EL (cell line): ENCODE measurements around the gene ZNF345.

Source experiments
- DNase-seq: peaks from one replicate; pipeline ENCODE4 v3.0.0-alpha.2; 2016

ZNF345 gene

DNA sequence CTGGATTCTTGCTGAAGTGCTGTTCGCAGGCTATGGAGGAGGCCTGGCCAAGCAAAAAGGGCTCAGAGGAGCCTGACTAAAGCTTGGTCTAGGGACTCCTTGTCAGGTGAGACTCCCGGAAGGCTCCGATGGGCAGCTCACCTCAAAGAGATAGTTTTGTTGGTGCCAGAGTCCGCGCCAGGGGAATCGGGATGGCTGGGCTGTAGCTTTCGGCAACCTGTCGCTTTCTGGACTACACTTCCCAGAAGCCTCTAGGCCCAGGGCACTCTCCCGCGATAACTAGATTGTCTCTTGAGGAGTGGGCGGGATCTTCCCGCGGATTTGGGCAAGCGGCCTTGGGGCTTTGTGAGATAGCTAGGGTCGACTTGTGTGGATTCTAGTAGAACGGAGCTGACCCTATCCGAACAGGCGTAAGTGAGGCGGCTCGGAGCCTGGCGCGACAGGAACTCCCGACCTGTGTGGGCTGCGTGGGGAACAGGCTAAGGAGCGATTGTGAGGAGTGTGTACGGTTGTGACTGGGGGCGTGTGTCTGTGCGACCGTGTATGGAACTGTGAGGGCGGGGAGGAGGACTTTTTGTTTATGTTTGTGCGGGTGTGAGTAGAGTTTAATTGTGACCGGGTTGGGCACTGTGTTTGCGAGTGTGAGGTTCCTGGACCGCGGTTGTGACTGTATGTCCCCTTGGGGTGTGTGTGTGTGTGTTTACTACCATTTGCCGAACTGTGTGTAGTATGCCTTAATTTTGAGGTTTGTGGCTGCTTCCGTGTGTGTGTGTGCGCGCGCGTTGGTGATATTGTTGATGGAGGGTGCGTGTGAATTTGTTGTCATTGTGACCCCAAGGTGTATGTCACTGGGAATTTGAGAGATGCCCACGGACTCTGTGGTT is at the start of gene ZNF345:
Gene ZNF345, plus strand, starts transcription at position 318 of the 884 bp plus-strand sequence. CDS start 25,955 bp downstream, outside the sequence.
- DNase-seq = peak; percentile 94

DNA sequence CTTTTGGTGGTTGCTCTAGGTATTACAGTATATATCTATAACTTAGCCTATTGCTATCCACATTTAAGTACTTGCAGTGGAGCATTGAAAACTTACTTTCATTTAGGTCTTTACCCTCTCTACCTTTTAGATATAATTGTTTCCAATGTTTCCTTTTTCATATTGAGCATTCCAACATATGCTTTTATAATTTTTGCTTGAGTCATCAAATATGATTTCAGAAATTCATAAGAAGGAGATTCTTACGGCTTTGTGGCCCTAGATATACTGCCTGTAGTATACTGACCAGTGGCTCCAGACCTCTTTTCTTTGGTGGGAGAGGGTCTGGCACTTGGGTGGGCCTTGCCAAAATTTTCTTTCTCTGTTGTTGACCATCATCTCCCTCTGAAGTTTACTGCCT is 45.3 kb upstream of the ZNF345 start:
- no peak for DNase-seq

DNA sequence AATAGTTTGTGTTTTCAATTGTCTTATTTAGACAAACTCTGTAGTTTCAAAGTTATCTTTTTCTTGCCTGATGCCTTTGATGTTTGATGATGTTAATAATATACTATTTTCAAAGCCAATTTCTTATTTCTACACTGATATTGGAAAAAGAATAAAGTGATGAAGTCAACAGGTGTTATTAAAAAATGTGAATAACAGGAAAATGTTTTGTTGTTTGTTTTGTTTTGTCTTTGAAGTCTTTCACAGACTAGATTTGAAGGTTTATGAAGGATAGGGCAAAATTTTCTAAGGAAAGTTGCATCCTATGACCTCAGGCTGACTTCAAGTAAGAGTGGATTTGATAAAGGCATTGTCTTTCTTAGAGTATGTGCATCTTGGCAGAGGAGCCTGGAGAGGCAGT is 43.6 kb upstream of the ZNF345 start:
- DNase-seq = no peak

DNA sequence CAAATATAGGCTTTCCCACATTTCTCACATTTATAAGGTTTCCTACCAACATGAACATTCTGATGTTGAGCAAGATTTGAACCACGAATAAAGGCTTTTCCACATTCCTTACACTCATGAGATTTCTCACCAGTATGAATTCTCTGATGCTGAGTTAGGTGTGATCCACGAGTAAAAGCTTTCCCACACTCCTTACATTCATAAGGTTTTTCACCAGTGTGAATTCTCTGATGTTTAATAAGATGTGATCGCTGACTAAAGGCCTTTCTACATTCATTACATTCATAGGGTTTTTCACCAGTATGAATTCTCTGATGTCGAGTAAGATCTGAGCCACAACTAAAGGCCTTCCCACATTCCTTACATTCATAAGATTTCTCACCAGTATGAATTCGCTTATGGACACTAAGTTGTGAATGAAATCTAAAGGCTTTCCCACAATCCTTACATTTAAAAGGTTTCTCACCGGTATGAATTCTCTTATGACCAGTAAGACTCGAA is 31.5 kb upstream of the ZNF345 start:
- DNase-seq = no peak

DNA sequence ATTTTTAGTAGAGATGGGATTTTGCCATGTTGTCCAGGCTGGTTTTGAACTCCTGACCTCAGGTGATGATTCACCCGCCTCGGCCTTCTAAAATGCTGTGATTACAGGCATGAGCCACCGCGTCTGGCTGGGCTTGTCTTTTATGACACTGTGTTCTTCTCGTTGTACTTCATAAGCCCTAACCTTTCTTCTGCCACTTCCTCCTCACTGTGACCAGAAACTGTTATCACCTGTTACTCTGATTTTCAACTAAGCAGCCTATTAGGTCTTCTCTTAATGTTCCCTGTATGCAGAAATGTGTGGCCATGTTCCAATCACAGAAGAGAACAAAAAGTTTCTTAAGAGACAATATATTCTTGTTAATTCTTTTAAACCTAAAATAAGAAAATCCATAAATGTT is 28.9 kb upstream of the ZNF345 start:
- DNase-seq = no peak

DNA sequence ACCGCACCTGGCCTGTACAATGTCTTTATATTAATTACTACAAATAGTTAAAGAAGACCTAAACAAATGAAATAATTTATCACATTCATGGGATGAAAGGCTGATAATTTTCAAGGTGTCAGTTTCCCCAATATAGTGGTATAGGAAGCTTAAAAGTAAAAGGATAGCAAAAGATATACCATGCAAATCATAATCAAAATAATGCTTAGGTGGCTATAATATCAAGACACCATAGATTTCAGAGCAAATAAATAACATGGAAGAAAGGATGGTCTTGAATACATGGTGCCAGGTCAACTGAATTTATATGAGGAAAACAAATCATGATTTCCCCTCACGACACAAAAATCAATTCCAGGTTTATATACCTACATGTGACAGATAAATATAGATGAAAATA is 17.2 kb upstream of the ZNF345 start:
- DNase-seq = no peak

DNA sequence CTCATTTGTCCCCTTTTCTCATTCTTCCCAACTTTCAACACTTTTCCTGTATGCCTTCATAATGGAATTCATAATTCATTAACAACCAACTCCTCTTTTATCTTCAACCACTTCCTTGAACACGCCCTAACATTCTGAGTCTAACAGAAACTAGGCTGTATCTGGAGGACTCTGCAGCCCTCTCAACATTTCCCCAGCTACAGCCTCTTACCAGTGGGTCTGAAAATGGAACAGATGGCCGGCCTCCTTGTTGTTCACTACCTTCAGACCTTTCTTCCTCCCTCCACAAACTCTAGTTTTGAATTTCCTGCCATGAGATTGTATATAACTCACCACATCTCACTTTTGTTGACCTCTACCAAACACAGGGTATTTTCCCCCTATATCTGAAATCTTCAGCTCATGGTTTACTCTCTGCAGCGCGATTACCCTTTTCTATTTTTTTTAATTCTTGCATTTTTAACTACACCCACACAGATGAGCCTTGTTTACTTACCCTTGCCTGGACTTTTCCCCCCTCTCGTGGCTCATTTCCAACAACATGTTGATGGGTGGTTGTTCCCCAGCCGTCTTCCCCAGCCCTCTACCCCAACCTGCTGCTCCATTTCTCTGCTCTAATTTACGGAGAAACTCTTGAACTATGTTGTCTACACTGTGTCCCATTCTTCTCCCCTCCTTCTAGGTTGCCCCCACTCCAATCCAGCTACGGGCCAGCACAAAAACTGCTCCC is 13.3 kb upstream of the ZNF345 start:
- DNase-seq = no peak

DNA sequence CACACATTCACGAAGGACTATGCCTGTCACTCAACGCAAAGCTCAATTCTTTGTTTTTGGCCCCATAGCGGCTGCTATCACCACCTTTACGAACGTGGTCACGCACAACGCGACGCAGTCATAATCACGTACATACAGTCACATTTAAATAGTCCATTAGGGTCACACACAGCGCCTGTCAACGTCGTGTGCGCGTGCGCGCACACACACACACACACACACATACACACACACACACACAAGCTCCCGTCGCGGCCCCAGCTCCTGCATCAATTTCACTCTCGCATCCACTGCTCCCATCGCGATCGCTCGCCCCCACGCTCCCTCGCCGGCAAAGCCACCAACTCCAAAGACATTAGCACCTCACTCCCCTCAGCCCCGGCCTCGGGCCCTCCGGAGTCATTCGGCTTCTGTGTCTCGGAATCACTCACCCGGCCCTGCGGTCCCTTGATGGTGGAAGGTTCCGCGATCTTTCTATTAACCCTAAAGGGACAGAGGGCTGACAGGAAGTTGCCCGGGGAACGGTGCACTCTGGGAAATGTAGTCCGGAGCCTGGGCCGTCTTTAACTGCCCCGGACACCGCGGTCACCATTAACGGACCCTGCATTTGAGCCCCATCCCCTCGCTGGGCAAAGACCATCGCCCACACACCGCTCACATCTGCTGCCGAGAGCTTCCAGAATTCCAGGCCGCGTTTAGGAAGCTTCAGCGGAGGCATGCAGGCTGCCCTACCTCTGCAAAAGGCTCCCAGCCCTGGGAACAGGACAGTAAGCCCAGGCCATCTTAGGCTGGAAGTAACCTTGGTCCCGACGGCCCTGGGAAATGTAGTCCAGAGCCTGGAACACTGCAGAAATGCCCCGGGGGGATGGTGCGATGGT is 12.5 kb upstream of the ZNF345 start, which contains the start of gene ZNF790:
Gene ZNF790, minus strand, starts transcription at position 482 of the 878 bp plus-strand sequence. CDS start 12,768 bp downstream, outside the sequence.
- peak; percentile 92 for DNase-seq

DNA sequence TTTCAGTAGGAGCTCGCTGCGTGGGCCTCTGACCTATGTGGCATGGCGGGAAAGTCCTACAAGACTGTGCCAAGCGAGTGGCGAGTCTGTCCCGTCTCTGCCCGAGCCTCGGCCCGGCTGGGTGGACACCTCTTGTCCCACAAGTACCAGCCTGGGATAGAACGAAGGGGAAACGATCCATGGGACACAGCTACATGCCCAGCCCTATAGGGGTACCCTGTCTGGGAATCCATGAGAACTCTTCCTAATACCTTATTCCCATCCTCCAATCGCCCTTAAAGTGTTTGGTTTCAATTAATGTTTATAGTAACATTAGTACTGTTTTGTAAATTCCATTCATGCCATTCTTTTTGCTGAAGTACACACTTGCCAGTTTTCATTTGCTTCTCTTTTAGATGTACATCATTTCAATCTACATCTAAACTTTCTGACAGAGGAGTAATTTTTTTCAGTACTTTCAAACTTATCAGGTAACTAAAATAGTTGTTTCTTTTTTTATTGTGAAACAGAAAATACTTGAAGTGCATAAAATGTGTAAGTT is 11.8 kb upstream of the ZNF345 start:
- DNase-seq = no peak

DNA sequence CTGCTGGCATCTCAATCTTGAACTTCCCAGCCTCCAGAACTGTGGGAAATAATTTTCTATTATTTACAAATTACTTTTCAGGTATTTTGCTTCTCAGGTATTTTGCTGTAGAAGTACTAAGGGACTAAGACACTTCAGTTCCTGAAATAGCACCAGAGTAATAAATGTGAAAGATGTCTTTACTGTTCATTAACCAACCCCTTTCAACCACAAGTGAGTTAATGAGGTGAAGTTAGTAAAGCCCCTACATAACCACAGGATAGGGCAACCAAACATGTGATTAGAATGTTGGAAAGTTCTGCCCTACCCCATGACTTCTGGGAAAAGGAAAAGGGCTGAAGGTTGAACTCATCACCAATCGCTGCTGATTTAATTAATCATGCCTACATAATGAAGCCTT is 2.7 kb upstream of the ZNF345 start:
- no peak for DNase-seq

DNA sequence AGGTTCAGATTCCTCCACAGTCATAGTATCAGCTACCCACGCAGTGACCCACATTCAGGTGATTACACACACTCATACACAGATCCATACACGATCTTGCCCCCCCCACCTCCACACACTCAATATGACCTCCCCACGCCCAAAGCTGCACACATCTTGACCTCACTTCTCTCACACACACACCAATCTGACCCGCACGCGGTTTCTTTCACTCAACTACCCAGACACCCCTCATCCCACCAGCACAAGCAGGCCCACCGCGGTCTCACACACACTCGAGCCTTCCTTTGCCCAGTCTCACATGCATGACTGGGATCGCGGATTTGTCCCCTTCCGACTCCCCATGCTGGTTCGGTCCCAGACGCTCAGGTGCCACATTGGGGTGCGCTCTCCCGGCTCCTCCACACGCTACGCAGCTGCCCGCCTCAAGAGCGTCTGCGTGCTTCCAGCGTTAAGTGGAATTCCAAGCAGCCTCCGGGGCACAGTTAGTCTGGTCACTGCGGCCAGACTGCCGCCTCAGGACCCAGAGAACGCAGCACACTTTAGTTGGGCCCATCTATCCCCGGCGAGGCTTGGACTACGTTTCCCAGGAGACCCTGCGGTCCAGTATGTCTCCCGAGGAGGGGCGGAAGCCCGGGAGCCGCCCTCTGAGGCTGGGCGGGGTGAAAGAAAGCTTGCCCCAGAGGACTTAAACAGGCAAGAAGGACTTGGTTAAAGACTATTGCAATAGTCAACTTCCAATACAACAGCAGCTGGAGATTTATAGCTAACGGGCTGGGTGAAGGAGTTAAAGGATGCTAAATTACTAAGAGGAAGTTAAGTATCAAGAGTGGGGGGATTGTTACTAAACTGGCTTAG is 746 bp upstream of the ZNF345 start:
- peak; percentile 93 for DNase-seq

DNA sequence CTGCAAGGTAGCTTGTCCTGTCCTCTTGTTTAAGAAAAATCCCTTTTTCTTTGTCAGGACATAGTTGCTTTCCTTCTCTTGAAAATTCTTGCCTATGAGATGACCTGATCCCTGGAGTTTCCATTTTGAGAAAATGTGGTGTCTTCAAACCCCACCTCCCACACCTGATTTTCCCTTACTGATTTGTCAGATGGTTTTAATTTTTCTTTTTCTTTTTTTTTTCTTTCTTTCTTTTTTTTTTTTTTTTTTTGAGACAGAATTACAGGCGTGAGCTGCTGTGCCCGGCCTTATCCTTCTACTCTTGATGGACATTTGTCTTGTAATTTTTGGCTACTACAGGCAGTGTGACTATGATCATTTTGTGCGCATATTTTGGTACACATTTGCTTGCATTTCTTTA is 1.2 kb downstream of the ZNF345 start:
- no peak for DNase-seq

DNA sequence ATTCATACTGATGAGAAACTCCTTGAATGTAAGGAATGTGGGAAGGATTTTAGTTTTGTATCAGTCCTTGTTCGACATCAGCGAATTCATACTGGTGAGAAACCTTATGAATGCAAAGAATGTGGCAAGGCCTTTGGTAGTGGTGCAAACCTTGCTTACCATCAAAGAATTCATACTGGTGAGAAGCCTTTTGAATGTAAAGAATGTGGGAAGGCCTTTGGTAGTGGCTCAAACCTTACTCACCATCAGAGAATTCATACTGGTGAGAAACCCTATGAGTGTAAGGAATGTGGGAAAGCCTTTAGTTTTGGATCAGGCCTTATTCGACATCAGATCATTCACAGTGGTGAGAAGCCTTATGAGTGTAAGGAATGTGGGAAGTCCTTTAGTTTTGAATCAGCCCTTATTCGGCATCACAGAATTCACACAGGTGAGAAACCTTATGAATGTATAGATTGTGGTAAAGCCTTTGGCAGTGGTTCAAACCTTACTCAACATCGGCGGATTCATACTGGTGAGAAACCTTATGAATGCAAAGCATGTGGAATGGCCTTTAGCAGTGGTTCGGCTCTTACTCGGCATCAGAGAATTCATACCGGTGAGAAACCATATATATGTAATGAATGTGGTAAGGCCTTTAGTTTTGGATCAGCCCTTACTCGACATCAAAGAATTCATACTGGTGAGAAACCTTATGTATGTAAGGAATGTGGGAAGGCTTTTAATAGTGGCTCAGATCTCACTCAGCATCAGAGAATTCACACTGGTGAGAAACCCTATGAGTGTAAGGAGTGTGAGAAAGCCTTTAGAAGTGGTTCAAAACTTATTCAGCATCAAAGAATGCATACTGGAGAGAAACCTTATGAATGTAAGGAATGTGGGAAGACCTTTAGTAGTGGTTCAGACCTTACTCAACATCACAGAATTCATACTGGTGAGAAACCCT is 26.6 kb downstream of the ZNF345 start:
- peak; percentile 1 for DNase-seq

DNA sequence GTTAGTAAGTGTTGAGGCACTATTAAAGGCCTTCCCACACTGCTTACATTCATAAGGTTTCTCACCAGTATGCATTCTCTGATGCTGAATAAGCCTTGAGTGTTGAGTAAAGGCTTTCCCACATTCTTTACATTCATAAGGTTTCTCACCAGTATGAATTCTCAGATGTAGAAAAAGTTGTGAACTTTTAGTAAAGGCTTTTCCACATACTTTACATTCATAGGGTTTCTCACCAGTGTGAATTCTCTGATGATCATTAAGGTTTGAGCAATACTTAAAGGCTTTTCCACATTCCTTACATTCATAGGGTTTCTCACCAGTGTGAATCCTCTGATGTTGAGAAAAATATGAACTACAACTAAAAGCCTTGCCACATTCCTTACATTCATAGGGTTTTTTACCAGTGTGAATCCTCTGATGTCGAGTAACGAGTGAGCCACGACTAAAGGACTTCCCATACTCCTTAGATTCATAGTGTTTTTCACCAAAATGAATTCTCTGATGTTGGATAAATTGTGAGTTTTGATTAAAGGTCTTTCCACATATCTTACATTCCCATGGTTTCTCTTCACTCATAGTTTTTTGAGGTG is 41.2 kb downstream of the ZNF345 start:
- DNase-seq = no peak

DNA sequence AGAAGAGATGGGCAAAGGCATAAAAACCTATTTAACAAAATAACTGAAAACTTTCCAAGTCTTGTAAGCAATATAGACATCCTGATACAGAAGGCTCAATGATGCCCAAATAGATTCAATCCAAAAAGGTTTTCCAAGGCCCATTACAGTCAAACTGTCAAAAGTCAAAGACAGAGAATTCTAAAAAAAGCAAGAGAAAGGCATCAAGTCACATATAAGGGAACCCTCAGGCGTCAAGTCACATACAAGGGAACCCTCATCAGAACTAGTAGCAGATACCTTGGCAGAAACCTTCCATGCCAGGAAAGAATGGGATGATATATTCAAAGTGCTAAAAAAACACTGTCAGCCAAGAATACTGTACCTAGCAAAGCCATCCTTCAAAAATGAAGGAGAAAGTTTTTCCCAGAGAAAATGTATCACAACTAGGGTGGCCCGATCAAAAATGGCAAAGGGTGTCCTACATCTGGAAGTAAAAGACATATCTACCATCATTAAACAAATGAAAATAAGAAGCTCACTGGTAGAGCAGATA is 44.2 kb downstream of the ZNF345 start:
- no peak for DNase-seq

DNA sequence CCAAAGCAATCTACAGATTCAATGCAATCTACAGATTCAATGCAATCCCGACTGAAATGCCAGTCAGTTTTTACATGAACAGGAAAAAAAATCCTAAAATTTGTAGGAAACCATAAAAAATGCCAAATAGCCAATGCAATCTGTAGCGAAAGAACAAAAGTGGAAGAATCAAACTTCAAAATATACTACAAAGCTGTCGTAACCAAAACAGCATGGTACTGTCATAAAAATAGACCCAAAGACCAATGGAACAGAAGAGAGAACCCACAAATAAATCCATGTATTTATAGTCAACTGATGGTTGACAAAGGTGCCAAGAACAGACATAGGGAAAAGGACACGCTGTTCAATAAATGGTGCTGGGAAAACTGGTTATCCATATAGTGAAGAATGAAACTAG is 47.7 kb downstream of the ZNF345 start:
- DNase-seq = no peak

DNA sequence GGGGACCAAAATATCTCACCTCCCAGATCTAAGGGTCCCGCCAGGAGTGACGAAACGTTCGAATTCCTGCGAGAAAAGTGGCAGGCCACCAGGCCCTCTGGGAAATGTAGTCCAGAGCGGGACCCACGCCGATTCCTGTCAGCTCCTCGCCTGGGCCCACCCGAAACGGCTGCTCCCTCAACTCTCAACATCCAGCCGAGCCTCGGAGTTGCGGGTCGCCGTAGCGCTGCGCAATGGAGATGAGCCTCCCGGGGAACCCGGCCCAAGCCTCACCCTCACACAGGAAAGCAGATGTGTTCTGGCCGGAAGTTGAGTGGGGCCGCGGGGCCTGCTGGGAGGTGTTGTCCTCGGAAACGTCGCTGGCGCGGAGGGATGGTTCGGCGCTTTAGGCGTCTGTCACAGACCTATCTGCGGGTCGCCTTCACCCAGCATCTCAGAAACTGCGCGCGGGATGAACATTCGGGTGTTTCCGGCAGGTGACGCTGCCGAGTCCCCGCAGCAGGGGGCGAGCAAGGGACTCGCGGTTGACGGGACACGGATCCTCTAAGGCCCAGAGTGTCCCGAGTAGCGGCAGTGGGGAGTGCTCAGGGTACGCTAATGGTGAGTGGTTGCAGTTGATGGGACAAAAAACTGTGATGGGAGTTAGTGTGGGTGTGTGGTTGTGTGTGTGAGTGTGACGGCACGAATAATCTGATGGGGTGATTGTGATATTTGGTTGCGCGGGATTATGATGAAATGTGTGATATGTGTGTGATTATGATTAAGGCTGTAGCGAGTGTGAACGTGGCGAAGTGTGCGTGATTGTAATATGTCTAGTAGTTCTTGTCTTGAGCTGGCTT is 65.5 kb downstream of the ZNF345 start, which contains the start of the genes ZNF568 and ZNF829:
Gene ZNF568, plus strand, starts transcription at position 341 of the 839 bp plus-strand sequence. CDS start 6,439 bp downstream, outside the sequence.
Gene ZNF829, minus strand, starts transcription at position 300 of the 839 bp plus-strand sequence. CDS start 1,124 bp downstream, outside the sequence.
- DNase-seq = peak; percentile 91

DNA sequence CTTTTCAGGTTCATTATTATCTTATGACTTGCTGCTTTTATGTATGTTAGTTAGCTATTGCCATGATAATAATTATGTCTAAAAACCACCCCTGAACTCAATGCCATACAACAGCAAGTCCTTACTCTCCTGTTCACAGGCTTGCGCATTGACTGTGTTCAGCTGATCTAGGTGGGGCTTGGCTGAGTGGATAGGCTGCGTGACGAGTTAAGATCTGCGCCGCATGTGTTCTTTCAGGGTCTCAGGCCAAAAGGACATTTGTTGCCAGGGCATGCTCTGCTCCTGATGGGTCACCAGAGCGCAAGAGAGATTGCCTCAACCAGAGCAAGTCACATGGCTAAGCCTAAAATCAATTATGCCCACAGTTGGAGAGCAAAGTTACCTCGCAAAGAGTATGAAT is 66.3 kb downstream of the ZNF345 start:
- DNase-seq = peak; percentile 26
